KG1 (cell line): Measurements from ENCODE around the gene SRSF3.

ENCODE experiments used
- DNase-seq: peaks from one replicate; lab custom pipeline; 2025; lab: John Stamatoyannopoulos, UW

SRSF3 gene

GRCh38 chr6:36623547-36624459 lies 29.6 kb downstream of the SRSF3 start:
- DNase-seq: peak; percentile 41

DNA sequence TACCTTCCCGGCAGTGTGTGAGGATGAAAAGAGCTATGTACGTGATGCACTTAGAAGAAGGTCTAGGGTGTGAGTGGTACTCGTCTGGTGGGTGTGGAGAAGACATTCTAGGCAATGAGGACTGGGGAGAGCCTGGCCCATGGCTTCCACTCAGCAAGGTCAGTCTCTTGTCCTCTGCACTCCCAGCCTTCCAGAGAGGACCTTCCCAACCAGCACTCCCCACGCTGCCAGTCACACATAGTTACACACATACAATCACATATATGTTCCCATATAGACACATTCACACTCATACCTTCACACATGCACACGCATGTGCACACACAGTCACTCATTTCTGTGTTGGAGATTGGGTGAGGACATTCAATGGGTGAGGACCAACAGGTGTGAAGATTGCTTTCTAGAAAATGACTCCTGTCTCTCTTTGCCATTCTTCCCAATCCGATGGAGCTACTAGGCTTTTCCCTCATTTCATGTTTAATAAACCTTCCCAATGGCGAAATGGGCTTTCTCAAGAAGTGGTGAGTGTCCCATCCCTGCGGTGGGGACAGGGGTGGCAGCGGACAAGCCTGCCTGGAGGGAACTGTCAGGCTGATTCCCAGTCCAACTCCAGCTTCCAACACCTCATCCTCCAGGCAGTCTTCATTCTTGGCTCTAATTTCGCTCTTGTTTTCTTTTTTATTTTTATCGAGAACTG lies 30.4 kb downstream of the SRSF3 start:
- DNase-seq: no peak

GRCh38 chr6:36625158-36625919 lies 31.2 kb downstream of the SRSF3 start:
- DNase-seq: no peak

- DNase-seq: no peak
Observed at GRCh38 chr6:36626636-36627035, 32.5 kb downstream of the SRSF3 start.

DNA sequence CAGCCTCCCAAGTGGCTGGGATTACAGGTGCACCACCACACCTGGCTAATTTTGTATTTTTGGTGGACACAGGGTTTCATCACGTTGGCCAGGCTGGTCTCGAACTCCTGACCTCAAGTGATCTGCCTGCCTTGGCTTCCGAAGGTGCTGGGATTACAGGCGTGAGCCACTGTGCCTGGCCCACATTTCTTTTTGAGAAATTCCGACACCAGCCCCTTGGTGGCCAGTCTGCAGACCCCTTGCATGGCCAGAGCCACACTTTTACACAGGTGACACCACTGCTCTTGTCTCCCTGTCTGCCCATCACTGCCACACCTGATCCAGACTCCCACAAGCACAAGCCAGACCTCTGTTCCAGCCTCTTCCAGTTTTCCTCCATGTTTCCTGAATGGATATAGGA lies 33.0 kb downstream of the SRSF3 start:
- DNase-seq: no peak

DNA sequence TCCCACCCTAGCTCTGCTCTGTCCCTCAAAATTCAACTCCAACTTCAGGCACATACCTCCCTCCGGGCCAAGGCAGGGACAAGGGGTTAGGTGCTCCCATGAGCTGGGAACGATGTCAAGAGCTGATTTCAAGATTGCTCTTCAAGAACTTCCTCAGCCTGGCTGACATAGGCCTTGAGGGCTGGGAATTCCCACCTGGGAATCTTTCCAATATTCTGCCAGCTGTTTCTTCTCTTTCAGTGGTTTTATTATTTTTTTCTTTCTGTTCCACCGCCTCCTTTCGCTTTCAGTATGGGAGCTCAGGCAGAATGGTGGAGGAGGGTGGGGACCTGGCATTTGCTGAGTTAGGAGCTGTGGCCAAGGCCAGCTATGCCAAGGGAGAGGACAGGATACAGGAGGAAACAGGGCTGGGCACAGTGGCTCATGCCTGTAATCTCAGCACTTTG lies 33.7 kb downstream of the SRSF3 start:
- no peak for DNase-seq

DNA sequence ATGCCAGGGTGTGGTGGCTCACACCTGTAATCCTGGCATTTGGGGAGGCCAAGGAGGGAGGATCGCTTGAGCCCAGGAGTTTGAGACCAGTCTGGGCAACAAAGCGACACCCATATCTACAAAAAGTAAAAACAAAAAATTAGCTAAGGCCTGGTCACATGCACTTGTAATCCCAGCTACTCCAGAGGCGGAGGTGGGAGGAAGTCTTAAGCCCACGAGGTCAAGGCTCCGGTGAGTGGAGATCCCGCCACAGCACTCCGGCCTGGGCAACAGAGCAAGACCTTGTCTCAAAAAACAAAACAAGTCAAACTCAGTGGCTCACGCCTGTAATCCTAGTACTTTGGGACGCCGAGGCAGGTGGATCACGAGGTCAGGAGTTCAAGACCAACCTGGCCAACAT lies 35.6 kb downstream of the SRSF3 start:
- DNase-seq: no peak

- DNase-seq: no peak
Observed at GRCh38 chr6:36631326-36632011, 37.3 kb downstream of the SRSF3 start.

GRCh38 chr6:36633370-36633769 lies 39.2 kb downstream of the SRSF3 start:
- DNase-seq: no peak

GRCh38 chr6:36633915-36634314 lies 39.8 kb downstream of the SRSF3 start:
- no peak for DNase-seq

DNA sequence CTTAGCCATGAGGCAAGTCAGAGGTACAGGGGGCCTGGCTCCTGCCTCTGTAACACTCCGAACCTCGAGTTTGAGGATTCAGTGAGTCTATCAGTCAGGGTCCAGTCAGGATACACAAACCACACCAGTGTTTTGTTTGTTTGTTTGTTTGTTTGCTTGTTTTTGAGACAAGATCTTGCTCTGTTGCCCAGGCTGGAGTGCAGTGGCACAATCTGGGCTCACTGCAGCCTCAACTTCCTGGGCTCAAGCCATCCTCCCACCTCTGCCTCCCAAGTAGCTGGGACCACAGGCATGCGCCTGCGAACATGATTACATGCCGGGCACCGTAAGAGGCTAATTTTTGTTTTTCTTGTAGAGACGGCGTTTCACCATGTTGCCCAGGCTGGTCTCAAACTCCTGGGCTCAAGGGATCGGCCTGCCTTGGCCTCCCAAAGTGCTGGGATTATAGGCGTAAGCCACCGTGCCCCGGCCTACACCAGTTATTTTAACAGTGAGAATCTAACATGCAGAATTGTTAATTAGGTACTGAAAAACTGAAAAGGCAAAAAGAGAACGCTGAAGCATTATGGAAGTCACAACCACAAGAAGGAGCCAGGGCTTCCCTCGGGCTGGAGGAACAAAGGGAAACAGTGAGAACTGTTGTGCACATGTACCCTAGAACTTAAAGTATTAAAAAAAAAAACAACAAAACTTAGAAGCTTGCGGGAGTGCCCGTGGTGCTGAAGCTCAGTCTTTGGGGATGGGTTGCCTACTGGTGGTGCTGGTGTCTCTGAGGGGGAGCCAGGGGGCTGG lies 40.4 kb downstream of the SRSF3 start:
- DNase-seq: no peak

DNA sequence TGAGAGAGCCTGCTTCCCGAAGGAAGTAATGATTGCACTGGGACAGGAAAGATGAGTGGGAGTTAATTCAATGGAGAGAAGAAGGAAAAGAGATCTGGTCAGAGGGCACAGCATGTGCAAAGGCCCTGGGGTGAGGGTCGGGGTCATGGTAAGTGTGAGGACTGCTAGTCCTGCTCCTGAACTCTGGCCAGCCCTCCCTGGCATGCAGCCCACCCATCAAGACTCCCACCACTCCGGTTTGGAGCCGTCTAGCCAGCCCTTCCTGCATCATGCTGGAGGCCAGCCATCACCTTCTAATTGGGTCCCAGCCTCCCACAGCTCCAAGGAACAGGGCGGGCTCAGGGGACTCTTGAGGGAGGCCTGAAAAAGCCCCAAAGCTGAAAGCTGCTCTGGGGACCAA lies 42.1 kb downstream of the SRSF3 start:
- DNase-seq: no peak

DNA sequence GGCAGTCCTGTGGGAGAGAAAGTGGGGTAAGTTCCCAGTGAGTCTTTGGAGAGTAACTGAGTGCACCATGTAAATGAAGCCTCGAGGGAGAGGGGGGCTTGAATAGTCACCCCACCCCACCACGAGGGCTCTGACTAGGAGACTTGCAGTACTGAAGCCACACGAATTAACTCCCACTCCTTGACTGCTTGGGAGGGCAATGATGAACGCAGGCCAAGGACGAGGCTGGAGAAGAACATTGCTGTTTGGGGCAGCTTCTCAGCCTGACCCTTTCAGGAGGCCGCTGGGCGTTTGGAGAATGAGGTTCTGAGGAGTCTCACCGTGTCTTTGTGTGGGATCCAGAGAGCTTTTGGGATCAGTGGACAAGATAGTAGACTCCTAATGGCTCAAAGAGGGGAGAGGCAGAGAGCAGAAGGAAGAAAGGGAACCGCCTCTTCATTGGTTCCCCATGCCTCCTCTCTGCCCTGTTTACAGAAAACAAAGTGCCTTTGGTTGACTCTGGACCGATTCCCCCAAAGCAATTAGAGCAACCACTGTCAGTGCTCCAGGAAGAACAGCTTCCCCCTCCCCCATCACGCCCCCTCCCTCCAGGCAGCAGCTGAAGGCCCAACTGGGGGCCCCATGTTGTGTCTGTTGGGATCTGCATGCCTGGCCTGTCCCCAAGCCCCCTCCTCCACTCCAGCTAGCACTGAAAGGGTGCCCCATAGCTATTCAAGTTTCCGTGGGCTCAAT lies 42.7 kb downstream of the SRSF3 start:
- DNase-seq: no peak

DNA sequence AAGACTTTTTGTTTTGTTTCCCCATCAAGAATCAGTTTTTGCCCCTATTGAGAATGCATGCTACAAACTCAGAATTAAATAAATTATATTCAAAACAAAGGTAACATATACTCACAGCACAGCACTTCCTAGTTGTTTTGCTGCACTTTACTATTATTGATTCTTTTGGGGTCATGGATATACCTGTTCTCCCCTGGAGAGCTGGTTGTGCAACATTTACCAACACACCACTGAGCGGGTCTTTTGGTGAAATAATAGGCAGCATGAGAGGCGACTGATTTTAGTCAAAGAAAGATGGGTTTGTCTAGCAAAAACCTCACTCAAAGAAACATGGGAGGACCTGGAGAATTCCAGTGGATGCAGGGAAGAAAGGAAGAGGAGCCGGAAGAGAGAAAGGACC lies 44.4 kb downstream of the SRSF3 start:
- no peak for DNase-seq

GRCh38 chr6:36639171-36639808 lies 45.1 kb downstream of the SRSF3 start:
- no peak for DNase-seq

GRCh38 chr6:36641543-36641942 lies 47.4 kb downstream of the SRSF3 start:
- no peak for DNase-seq

- no peak for DNase-seq
Observed at GRCh38 chr6:36642913-36643817, 49.0 kb downstream of the SRSF3 start.

DNA sequence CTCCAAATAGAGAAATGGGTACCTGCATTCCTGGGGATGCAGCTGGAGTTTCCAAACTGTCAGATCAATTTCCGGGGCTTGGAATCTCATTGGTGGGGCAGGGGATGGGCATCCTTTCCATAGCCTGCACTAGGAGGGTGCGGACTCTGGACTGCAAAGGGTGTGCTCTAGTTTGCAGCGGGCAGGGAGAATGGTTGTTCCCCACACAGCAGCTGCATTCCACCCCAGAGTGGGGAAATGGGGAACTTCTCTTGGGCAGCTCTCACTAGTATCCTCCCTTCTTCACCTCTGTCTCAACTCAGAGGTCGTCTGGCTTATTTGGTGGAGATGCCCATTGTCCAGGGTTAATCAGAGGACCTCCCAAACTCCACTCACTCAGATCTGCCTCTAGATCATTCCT lies 49.8 kb downstream of the SRSF3 start:
- DNase-seq: no peak

- DNase-seq: no peak
Observed at GRCh38 chr6:36649086-36649485, 54.9 kb downstream of the SRSF3 start.
